KG1 (cell line): Measurements from ENCODE around the gene XIST.
"Not testable (repeated sequence)": the region's sequence is repeated elsewhere in the genome, so short reads cannot be mapped to it uniquely, and the experiment has no call there.

Source experiments
- DNase-seq: peaks from one replicate; lab custom pipeline; 2025; lab: John Stamatoyannopoulos, UW

The XIST gene

DNA sequence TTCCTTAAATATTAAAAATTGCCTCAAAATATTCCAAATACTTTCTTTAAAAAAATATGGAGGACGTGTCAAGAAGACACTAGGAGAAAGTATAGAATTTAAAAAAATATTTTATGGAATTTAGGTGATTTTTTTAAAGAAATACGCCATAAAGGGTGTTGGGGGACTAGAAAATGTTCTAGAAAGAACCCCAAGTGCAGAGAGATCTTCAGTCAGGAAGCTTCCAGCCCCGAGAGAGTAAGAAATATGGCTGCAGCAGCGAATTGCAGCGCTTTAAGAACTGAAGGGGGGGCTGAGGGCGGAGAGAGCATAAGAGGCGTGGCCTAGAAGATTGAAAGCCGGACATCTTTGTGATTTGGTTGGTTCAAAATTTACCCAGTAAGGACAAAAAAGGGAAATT lies at the start of gene XIST:
Gene XIST (minus strand): TSS at position 248 of the 400 bp plus-strand sequence.
- DNase-seq, result no peak

DNA sequence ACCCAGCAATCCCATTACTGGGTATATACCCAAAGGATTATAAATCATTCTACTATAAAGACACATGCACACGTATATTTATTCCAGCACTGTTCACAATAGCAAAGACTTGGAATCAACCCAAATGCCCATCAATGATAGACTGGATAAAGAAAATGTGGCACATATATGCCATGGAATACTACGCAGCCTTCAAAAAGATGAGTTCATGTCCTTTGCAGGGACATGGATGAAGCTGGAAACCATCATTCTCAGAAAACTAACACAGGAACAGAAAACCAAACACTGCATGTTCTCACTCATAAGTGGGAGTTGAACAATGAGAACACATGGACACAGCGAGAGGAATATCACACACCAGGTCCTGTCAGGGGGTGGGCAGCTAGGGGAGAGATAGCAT lies 45.8 kb upstream of the XIST start:
- not testable (repeated sequence) for DNase-seq

DNA sequence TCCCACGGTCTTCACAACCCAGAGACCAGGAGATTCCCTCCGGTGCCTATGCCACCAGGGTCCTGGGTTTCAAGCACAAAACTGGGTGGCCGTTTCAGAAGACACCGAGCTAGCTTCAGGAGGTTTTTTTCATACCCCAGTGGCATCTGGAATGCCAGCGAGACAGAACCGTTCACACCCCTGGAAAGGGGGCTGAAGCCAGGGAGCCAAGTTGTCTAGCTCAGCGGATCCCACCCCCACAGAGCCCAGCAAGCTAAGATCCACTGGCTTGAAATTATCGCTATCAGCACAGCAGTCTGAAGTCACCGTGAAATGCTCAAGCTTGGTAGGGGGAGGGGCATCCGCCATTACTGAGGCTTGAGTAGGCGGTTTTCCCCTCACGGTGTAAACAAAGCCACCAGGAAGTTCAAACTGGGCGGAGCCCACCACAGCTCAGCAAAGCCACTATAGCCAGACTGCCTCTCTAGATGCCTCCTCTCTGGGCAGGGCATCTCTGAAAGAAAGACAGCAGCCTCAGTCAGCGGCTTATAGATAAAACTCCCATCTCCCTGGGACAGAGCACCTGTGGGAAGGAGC lies 40.1 kb upstream of the XIST start:
- not testable (repeated sequence) for DNase-seq

DNA sequence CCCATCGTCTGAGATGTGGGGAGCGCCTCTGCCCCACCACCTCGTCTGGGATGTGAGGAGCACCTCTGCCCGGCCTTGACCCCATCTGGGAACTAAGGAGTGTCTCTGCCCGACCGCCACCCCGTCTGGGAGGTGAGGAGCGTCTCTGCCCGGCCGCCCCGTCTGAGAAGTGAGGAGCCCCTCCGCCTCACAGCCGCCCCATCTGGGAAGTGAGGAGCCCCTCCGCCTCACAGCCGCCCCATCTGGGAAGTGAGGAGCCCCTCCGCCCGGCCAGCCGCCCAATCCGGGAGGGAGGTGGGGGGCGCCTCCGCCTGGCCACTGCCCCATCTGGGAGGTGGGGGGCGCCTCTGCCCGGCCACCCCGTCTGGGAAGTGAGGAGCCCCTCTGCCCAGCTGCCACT lies 29.7 kb upstream of the XIST start:
- not testable (repeated sequence) for DNase-seq

DNA sequence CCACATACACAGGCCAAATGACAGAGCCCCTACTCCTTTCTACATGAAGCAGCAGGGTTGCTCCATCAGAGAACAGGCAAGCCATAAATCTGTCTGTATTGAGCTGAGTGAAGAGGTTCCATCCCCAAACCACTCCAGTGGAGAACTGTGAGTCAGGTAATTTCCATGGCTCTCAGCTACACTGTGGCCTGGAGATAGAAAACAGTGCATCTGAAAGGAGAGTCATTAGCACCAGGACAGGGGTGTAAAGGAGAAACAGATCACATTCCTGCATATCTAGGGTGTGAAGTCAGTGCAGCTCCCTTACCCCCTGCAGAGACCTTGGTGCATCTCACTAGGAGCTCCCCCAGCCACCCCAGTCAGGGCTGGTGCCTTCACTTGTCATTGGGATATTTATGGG lies 25.2 kb upstream of the XIST start:
- no peak for DNase-seq

DNA sequence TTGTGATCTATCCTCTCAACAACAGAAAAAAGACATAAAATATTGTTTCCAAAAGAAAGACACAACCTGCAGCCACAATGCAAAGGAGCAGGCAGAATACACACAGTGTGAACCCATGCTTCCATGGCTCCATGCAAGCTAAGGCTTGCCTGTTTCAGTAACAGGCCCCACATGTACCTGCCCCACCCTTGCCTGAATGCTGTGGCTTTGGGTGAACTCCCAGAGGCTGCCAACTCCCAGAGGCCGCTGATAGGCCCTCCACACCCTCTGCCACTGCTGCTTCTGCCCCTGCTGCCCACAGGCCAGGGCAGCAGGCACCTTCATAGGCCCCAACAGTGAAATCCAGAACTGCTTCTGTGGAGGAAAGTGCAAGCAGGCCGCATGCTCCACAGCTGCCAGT lies 24.4 kb upstream of the XIST start:
- no peak for DNase-seq

DNA sequence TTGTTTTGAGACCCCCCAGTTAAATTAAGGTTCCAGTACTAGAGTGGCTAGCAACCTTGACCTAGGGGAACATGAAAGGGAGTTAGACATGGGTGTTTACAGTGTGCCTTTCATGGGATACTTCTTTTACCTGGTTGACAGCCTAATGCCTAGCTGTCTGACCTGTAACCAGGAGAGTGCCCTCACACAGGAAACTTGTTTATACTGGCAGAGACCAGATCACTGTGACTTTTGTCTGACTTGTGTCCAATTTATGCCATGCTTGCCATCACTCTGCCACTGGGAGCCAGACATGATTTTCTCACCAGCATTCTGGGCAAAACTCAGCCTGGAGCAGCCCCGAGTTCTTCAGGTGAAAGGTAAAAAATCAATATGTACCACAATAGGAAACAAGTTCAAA lies 16.4 kb upstream of the XIST start:
- no peak for DNase-seq

DNA sequence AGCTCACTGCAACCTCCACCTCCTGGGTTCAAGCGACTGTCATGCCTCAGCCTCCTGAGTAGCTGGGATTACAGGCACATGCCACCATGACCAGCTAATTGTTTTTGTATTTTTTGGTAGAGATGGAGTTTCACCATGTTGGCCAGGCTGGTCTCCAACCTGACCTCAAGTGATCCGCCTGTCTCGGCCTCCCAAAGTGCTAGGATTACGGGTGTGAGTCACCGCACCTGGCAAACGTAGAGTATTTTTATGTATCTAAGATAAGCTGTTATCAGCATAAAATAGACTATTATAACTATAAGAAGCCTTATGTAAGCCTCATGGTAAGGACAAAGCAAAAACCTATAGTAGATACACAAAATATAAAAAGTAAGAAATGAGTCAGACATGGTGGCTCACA lies 14.6 kb upstream of the XIST start:
- DNase-seq, result no peak

DNA sequence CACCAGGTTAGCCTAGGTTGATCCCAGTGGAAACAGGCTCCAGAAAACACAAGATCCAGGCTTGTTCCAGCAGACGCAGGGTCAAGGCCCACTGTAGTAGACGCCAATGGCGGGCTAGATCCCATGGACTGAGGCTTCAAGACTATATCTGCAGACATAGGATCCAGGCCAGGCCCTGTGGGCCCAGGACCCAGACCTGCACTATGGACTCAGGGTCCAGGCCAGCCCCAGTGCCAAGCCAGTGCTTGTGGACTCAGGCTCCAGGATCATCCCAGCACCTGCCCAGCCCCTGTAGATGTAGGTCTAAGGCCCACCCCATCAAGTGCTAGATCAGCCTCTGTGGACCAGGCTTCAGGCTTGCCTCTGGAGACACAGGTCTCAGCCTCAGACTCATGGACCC lies 11.3 kb upstream of the XIST start:
- DNase-seq, result no peak

DNA sequence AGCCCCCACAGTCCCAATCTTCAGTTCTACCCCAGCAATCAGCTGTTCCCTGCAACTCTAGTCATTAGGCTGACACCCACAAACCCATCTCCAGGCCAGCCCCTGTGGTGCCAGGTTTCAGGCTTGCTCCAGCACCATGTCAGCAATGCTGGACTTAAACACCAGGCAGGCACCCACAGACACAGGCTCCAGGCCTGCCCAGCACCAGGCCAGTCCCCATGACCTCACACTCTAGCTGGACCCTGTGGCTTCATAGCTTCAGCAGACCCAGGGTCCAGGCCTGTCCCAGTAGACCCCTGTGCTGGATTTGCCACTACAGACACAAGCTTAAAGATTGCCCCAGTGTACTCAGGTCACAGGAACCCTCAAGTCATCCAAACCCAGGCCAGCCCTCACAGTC lies 10.8 kb upstream of the XIST start:
- DNase-seq, result no peak

DNA sequence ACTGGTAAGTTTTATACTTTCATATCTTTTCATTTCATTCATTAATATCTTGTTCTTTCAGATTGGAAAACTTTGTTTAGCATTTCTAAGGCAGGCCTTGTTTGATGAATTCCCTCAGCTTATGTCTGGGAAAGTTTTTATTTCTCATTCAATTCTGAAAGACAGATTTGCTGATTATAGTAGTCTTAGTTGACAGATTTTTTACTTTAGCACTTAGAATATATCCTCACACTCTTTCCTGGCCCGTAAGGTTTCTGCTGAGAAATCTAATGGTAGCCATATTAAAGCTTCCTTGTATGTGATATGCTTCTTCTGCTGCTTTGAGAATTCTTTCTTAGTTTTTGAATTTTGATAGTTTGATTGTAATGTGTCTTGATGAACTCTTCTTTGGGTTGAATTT lies 7.1 kb upstream of the XIST start:
- no peak for DNase-seq

DNA sequence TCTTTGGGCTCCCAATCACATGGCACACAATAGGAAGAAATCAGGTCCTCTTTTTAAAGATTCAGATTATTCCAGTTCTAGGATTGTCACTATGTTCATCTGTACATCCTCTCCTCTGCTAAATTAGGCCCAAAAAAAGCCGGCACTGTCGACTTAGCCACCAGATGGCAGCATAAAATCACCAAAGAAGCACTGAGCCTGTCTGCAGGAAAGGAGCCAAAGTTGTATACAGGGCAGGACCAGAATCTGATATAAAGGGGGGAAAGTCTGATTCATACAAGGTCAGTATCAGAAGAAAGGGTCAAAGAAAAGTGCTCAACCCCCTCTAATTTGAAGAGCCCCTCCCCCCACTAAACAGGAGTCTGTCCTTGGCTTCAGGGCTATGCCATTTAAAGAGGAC lies 3.0 kb upstream of the XIST start:
- peak; percentile 4 for DNase-seq

DNA sequence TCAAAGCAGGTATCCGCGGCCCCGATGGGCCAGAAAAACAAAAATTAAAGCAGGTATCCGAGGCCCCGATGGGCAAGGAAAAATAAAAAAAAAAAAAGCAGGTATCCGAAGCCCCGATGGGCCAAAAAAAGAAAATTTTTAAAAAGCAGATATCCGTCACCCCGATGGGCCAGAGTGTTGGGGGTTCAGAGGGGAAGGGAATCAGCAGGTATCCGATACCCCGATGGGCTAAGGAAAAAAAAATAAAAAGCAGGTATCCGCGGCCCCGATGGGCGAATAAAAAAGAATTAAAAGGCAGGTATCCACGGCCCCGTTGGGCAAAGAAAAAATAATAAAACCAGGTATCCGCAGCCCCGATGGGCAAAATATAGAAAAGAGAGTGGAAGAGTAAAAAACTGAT lies 492 bp downstream of the XIST start:
- no peak for DNase-seq

DNA sequence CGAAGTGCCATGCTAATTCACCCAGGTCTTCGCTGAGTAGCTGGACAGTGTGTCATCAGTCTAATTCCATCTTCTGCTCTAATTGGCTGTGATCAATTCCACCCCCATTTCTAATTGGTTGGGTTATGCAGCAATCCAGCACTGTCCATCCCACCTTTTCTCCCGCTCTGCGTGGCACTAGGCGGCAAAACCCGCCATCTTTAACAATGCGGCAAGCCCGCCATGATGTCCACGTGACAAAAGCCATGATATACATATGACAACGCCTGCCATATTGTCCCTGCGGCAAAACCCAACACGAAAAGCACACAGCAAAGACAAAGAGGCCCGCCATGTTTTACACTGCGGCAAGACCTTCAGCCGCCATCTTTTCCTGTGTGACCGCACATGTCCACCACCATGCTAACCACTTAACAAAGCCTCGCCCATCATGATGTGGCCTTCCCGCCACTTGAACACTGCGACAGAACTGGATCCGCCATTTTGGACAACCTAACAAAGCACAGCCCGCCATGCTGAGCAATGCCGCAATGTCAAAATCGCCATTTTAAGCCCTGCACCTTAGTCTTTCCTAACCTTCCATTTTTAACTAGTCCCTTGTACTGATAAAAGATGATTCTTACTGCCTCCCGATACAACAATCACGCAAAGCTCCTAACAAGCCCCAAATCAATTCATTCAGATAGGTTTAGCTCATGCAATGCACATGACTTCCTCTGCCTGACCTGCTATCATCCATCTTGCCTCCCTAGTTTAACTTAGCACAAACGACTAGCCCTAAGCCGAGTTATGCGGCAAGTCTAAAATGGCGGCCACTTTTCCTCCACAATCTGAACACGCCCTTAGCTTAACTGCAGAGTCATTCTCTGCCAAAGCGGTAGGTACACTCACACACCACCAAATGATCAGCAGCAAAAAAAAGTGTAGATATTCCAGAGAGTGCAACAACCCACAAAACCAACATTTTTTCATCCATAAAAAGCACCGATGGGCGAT lies 1.2 kb downstream of the XIST start:
- DNase-seq, result no peak

DNA sequence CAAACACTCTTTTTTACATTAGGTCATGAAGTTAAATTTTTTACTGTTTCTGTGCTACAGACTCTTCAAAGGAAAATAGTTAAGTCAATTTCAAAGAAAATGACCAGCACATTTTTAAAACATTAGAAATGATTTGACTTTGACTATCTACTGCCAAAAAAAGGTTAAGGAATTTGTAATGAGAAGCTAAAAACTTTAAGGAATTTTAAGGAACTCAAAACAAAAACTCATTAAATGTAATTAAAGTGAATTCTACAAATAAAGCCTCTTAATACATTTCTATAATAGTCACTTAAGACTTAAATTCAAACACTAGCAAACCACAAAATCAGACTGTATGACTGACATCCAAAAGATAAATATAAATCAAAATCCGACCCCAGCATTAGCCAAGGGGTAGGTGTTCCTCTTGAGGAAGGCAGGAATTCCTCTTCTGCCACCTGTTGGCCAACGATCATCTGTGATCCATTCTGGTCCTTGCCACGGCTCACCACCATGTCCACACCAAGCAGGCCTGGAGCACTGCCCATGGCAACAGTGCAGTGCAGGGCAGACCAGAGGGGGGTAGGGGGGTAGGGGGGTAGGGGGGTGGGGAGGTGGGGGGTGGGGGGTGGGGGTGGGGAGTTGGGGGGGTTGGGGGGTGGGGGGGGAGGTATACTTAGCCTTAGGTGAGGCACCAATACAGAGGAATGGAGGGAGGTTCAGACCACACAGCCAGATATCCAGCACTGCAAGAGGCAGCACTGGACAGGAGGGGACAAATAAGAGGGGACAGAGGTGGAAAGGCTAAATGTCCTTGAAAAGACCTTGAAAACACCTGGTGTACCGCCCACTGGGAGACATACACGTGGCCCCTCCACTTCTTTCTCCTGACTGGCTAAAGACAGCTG lies 2.1 kb downstream of the XIST start:
- no peak for DNase-seq

DNA sequence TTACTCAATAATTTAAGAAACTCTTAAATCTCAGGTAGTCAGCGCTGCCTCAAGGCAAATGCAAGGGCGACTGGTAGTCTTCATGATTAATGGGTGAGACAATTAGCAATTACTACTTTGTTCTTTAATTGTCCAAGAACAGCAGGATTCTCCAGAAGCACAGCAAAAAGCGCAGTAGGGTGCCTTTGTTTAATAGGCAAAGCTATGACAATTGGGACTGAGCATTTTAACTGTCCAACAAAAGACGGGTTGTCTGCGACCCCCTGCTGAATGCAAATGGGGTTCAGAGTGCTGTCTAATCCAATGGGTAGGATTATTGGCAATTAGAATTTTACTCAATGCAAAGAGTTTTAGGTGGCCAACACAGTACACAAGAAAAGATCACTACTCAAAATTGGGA lies 3.4 kb downstream of the XIST start:
- DNase-seq, result no peak

DNA sequence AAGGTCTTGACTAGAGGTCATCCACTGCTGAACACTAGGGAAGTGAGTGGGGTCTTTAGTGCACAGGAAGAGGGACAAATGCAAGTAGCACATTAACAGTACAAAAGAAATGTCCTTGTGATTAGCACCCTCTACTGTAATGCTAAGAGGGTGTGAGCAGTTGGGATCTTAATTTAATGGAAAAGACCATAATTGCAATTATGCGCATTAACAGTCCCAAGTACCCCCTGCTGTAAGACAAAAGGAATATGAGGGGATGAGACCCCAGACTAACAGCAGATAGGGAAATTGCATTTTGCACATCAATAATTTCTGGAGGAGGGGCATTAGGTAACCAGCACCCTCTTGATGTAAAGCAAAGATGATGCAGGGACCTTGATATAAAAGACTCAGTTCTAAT lies 4.5 kb downstream of the XIST start:
- no peak for DNase-seq

DNA sequence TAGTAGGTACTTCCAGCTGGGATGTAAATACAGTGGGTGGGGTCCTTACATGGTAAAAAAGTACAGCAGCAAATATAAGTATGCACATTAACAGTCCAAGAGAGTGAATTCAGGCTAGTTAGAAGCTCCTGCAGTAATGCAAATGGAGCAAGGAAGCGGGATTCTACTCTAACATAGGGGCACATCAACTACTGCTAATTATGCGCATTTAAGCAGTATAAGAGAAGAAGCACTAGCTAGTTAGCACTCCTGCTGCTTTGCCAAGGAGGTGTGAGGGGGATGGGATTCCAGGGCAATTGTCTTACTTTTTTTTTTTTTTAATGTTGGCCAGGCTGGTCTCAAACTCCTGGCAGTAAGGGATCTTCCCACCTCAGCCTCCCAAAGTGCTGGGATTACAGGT lies 5.4 kb downstream of the XIST start:
- DNase-seq, result no peak

DNA sequence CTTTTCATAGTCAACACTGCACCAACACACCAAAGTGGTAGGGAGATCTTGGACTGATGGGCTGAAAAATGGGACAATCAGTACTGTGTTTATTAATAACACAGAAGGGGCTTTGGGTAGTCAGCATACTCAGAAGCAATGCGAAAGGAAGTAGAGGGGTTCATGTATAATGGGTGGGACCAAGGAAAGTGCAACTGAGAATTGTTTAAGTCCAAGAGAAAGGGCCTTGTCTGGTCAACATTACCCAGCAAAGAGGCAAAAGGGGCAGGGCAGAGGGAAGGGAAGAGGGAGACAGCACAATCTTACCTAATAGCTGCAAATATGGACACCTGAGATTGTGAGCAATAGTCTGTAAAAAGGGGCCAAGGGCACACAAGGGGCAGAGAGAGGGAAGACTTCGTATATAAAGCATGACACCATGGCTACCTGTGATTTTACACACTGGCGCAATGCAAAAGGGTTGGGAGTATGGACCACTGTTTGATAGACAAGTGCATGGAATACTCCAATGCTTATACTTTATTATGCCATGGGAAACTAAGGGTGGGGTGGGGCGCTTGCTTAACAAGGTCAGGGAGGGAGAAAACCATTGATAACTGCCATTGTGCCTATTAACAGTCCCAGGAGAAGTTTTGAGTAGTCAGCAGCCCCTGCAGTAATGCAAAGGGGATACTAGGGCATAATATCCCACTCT lies 9.8 kb downstream of the XIST start:
- no peak for DNase-seq

DNA sequence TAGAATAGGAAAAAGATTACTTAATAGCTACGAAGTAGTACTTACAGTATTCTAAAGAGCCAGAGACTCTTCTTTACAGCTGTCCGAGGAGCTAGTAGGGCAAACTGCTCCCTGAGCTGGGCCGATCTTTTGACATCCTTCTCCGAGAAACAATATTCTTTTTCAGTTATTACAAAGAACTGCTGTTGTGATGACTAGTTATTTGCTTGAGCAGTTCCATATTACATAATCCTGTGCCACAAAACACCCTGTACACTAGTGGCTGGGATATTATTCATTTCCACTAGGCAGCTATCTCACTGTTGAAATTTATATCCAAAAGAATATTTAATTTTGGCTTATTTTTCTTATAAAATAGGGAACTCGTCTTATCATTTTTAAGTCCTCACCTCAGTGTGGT lies 11.2 kb downstream of the XIST start:
- no peak for DNase-seq

DNA sequence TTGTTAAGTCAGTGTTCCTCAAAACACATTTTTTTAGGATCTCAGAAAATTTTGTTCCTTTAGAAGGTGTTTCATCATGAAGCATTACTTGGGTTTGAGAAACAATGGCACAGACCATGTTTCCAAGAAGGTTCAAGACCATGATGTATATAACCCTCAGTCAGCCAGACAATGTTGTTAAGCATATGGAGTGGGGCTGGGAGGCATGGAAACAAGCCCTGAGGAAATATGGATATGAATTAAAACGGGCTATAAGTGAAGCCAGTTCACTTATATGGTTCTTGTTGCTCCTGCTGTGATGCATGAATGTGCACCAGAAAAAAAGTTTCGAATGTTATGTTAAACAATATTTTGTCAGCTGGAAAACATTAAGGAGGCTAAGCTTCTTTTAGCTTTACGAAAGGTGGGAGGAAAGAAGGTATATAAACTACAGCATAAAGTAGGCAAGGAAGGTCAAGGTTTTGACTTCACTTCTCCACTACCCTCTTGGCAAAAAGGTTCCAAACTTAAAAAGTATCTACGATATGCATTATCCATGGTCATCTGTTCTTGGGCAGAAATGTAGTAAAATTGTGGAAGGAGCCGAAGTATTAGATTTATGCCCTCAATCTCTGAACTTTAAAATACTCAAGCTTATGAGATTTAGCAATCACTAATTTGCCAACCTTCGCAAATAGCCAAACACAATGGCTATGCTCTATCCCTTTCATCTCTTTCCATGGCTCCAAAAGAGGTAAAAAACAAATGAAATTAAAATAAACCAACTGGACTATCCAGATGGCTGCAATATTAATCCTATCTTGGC lies 12.2 kb downstream of the XIST start:
- no peak for DNase-seq
